ENCODE measurements around the gene APBA2. TPM values are rescaled to one million over a fixed set of nuclear protein-coding genes. Genes with fewer than 3 reads are reported as not detected.

APBA2 gene
- total RNA-seq, 1 experiment from 2014 or later, result 0.31 TPM

- intact Hi-C loops (cut with micrococcal nuclease; ENCODE audit: unreplicated experiment) (no loop called here), in situ Hi-C loops (cut with HindIII; ENCODE audit: low pct_unique_long_range_greater_than_20kb, low sequenced_read_pairs) (no loop called here)
- Histone ChIP-seq H3K4me1 (ENCODE audit: control insufficient read depth, insufficient read depth, low read length) (no peaks in the 10 kb centered on the region), H3K36me3 (ENCODE audit: control insufficient read depth, insufficient read depth, low read length) (no peaks in the 10 kb centered on the region), H3K9me3 (ENCODE audit: control insufficient read depth, insufficient read depth, low read depth, low read length) (no peaks in the 10 kb centered on the region), H3K27me3 (ENCODE audit: control insufficient read depth, insufficient read depth, low read length) (peaks cover 4% of the 10 kb centered on the region; the same call in 1 of the 2 replicates), H3K27ac (ENCODE audit: low read length) (no peak overlapping the region), H3K4me3 (ENCODE audit: low read depth in 2 of 2, low read length in 2 of 2) (no peak overlapping the region)
- ChIA-PET CTCF (no interaction called here), POLR2A (no interaction called here)
- DNase-seq (ENCODE audit: low read depth, low spot score) (no peak), ATAC-seq (no peak)
- no TSS peak for BruUV-seq (replicated peaks)
- TF ChIP-seq SIN3A (IDR thresholded peaks at IDR 0.05; ENCODE audit: borderline replicate concordance, insufficient read depth, low read depth, low read length) (no peak), POLR2AphosphoS5 (IDR thresholded peaks at IDR 0.05; ENCODE audit: low read depth, low read length) (no peak), CTCF (IDR thresholded peaks at IDR 0.05) (no peak), TCF7L2 (IDR thresholded peaks at IDR 0.05; ENCODE audit: low read depth, low read length) (no peak), REST (IDR thresholded peaks at IDR 0.05; ENCODE audit: insufficient read depth in 1 of 2, low read depth in 2 of 2, low read length in 1 of 2) (no peak)
Measured at GRCh38 chr15:28967066-28967465, 81.3 kb downstream of the APBA2 start.

GRCh38 chr15:28967990-28968389 is 82.2 kb downstream of the APBA2 start:
- no TSS peak for BruUV-seq (replicated peaks)
- intact Hi-C loops (cut with micrococcal nuclease; ENCODE audit: unreplicated experiment) (no loop called here), in situ Hi-C loops (cut with HindIII; ENCODE audit: low pct_unique_long_range_greater_than_20kb, low sequenced_read_pairs) (no loop called here)
- Histone ChIP-seq H3K27me3 (ENCODE audit: control insufficient read depth, insufficient read depth, low read length) (peaks cover 4% of the 10 kb centered on the region; the same call in 1 of the 2 replicates), H3K4me1 (ENCODE audit: control insufficient read depth, insufficient read depth, low read length) (no peaks in the 10 kb centered on the region), H3K36me3 (ENCODE audit: control insufficient read depth, insufficient read depth, low read length) (no peaks in the 10 kb centered on the region), H3K9me3 (ENCODE audit: control insufficient read depth, insufficient read depth, low read depth, low read length) (no peaks in the 10 kb centered on the region), H3K4me3 (ENCODE audit: low read depth in 2 of 2, low read length in 2 of 2) (no peak overlapping the region), H3K27ac (ENCODE audit: low read length) (no peak overlapping the region)
- no peak for TF ChIP-seq POLR2AphosphoS5 (IDR thresholded peaks at IDR 0.05; ENCODE audit: low read depth, low read length)
- TF ChIP-seq REST (IDR thresholded peaks at IDR 0.05; ENCODE audit: insufficient read depth in 1 of 2, low read depth in 2 of 2, low read length in 1 of 2), result no peak
- no peak for TF ChIP-seq SIN3A (IDR thresholded peaks at IDR 0.05; ENCODE audit: borderline replicate concordance, insufficient read depth, low read depth, low read length)
- TF ChIP-seq CTCF (IDR thresholded peaks at IDR 0.05), result no peak
- TF ChIP-seq TCF7L2 (IDR thresholded peaks at IDR 0.05; ENCODE audit: low read depth, low read length), result no peak
- ChIA-PET POLR2A (no interaction called here), CTCF (interaction anchor here (0.6 kb wide), 1 partner anchor 20 kb away, joined by 3 read pairs; no protein-coding TSS in a partner anchor)
- ATAC-seq (no peak), DNase-seq (ENCODE audit: low read depth, low spot score) (no peak)
